VCaP (cell line): ENCODE results near the gene CADPS.

Experiments used
- H3K27ac ChIP-seq: fragments of 450-650 bp; 2 replicates; pipeline ENCODE4 v1.5.1; 2017
- TF ChIP-seq, protein P1 (sequence below): fragments of 450-650 bp; conservative IDR thresholded peaks from 2 replicates; pipeline ENCODE4 v1.5.1; 2017; ENCODE audit warnings: mild to moderate bottlenecking, moderate library complexity

Gene CADPS

DNA sequence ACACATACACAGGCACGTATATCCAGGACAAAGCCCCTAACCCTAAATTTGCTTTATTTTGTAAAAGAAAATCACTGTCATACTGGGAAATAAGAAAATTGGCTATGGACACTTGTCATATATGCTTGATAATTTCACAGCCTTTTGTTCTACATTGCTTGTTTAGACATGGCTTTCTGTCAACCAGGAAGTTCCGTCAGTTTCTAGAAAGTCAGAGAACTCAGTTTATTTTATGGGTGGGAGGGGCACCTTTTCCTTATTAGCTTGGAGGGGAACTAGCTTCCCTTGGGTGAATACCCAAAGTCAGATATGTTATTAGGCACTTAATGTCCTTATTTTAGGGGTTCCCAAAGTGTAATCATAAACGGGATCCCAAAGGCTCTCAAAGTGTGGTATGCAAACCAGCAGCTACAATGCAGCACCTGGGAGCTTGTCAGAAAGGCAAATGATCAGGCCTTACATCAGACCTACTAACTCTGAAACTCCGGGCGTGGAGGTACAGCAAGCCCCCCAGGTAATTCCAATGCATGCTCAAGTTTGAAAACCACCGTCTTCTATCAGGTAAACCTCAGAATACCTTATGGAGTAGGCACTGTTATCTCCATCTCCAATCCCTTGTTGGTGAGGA, 50.1 kb downstream of the CADPS start:
- TF ChIP-seq, protein P1, sequence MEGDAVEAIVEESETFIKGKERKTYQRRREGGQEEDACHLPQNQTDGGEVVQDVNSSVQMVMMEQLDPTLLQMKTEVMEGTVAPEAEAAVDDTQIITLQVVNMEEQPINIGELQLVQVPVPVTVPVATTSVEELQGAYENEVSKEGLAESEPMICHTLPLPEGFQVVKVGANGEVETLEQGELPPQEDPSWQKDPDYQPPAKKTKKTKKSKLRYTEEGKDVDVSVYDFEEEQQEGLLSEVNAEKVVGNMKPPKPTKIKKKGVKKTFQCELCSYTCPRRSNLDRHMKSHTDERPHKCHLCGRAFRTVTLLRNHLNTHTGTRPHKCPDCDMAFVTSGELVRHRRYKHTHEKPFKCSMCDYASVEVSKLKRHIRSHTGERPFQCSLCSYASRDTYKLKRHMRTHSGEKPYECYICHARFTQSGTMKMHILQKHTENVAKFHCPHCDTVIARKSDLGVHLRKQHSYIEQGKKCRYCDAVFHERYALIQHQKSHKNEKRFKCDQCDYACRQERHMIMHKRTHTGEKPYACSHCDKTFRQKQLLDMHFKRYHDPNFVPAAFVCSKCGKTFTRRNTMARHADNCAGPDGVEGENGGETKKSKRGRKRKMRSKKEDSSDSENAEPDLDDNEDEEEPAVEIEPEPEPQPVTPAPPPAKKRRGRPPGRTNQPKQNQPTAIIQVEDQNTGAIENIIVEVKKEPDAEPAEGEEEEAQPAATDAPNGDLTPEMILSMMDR, result no peak
- peak overlapping the region; percentile 73 for H3K27ac ChIP-seq

GRCh38 chr3:62823461-62824050, 51.7 kb downstream of the CADPS start:
- TF ChIP-seq, protein P1, result no peak
- H3K27ac ChIP-seq, result no peak overlapping the region

GRCh38 chr3:62822905-62823304, 52.3 kb downstream of the CADPS start:
- no peak overlapping the region for H3K27ac ChIP-seq
- TF ChIP-seq, protein P1, result no peak

DNA sequence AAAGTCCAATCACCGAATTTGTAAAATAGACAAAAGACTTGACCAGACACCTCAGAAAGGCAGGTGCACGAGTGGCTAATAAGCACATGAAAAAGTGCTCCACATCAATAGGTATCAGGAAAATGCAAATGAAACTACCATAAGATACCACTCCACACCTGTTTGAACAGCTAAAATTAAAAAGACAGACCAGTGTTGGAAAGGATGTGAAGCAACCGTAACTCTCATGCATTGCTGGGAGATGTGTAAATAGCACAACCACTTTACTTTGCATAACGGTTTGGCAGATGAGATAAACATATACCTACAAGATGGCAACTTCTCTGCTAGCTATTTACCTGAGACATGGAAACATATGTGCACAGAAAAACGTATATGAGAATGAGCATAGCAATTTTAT, 56.9 kb downstream of the CADPS start:
- TF ChIP-seq, protein P1, result no peak
- no peak overlapping the region for H3K27ac ChIP-seq

- TF ChIP-seq, protein P1, result no peak
- no peak overlapping the region for H3K27ac ChIP-seq
Measured at GRCh38 chr3:62817678-62818077, 57.5 kb downstream of the CADPS start.

GRCh38 chr3:62815981-62816380, 59.2 kb downstream of the CADPS start:
- TF ChIP-seq, protein P1, result no peak
- no peak overlapping the region for H3K27ac ChIP-seq

GRCh38 chr3:62812631-62813030, 62.6 kb downstream of the CADPS start:
- H3K27ac ChIP-seq, result no peak overlapping the region
- TF ChIP-seq, protein P1, result no peak
